GM18858 (cell line): ENCODE data around the gene CKAP5.
A peak's percentile ranks its signal among the peaks of the same experiment; 100 is the strongest.
"Not testable (repeated sequence)": the region's sequence is repeated elsewhere in the genome, so short reads cannot be mapped to it uniquely, and the experiment has no call there.

ENCODE experiments used
- ATAC-seq: cut with Tn5 transposase; IDR thresholded peaks from one replicate; pipeline ENCODE4 v1.9.1; 2021; ENCODE audit not compliant: unreplicated experiment

CKAP5 gene

GRCh38 chr11:46855863-46856262, 9.8 kb upstream of the CKAP5 start:
- ATAC-seq = no peak

GRCh38 chr11:46855167-46855566, 9.1 kb upstream of the CKAP5 start:
- ATAC-seq = no peak

DNA sequence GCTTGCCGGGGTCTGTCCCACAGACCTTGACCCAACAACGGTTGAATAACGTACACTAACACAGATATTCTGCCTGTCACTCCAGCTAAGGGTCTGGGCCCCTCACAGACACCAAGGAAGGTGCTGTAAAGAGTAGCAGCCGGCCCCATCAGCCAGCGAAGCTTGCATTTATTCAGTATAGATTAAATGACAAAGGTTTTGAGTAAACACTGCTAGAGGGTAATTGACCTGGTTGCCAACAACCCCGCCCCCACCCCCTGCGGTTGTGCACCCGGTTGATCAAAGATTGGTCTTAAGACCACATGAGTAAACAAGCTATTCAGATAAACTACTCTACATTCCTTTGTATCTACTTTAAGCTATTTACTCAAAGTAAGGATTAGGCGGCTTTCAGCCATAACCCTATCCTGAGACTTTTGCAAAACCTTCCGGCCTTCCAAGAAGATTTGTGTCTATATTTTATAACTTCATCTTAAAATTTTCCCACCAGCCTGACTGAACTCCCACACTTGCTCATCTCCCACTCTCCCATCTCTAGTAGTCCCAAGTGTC, 4.8 kb upstream of the CKAP5 start:
- ATAC-seq = no peak

DNA sequence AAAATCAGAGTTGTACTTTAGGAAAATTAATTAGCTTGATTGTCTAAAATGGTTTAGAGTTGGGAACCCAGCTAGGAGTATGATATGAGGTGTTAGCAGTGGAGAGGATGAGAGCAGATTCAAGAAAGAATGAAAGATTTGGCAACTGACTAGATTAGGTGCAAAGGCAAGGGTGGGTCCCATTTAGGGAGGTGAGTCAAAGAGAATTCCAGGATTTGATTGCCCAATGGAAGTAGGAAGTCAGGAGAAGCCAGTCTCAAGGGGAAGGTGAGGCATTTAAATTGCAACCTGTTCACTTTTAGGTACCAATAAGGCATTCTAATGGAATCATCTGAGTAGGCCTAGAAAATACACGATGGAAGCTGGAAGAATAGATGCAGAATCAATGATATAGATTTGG, 3.6 kb upstream of the CKAP5 start:
- ATAC-seq = no peak

DNA sequence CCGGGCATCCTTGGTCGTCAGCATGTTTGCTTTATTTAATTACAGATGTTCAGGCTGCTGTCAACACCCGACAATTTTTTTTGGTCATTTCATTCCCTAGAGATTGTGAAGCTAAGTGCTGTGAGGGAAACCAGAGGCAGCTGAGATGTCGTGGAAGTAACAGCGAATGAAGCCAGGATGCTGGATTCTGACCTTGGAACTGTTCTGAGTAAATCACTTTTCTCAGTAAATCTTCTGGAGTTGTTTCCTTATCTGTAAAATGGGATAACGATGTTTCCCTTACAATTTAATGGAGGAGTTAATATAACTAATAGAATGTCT, 390 bp upstream of the CKAP5 start:
- no peak for ATAC-seq

DNA sequence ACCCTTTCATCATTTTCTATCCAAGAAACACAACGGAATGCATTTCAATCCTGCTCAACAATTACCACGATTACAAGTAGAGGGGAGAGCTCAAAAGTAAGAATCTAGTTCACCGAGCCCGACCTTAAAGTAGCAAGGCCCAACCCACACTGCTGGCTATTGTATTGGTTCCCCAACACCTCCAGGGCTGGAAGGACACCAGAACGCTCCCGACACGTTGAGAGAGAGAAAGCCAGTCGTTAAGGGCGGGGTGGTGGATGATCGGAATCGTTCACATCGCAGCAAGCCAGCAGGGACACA, 690 bp downstream of the CKAP5 start:
- no peak for ATAC-seq

DNA sequence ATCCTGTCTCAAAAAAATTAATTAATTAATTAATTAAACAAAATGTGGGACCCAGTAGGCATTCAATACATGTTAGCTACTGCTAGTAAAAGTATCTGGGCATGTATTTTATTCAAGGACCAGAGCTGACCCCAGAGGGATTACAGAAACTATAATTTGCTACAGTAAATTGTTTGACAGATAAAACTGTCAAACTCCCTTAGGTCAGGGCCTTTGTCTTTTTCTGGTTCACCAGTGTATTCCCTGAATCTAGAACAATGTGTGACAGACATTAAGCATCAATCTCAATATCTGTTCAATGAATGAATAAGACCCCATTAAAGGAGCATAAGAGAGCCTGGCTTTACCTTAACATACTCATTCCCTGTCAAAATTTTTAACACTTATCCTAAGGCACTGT, 6.0 kb downstream of the CKAP5 start:
- ATAC-seq = no peak

DNA sequence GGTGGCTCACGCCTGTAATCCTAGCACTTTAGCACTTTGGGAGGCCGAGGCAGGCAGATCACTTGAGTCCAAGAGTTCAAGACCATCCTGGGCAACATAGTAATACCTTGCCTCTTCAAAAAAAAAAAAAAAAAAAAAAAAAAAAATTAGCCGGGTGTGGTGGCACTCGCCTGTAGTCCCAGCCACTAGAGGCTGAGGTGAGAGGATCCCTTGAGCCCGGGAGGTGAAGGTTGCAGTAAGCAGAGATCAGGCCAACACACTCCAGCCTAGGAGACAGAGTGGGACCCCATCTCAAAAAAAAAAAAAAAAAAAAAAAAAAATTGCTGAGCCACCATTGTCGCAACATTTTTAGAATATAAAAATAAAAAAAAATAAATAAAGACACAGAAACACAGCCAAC, 7.6 kb downstream of the CKAP5 start:
- ATAC-seq = no peak

DNA sequence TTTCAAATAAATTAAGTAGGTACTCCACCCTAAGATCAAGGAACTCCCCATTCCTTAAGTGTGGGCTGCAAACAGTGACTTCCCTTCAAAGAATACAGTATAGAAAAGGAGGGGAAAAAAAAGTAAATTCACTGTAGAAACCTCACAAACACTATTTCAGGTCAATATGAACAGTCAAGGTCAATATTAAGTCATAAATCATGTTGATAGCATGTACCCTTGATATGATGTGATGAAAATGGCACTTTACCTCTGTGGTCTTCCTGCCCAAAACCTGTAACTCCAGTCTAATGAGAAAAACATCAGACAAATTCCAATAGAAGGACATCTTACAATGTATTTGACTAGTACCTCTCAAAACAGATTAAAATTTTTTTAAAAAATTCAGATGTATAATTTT, 8.2 kb downstream of the CKAP5 start:
- ATAC-seq = no peak

DNA sequence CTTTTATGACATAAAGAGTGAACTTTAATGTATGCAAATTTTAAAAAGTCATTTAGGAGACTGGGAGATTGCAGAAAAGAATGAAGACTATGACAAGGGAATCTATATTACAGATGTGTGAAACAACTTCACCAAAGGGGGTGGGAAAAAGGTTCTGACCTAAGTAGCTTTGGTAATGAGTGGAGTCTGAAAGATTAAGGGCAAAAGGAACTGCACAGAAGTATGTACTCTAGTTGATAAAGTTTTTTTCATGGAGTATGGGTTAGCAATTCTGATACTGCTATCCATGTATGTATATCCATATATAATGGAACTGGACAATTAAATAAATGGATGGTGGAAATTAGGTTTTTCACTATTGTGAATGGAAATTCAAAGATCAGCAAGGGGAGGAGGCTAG, 9.2 kb downstream of the CKAP5 start:
- no peak for ATAC-seq

DNA sequence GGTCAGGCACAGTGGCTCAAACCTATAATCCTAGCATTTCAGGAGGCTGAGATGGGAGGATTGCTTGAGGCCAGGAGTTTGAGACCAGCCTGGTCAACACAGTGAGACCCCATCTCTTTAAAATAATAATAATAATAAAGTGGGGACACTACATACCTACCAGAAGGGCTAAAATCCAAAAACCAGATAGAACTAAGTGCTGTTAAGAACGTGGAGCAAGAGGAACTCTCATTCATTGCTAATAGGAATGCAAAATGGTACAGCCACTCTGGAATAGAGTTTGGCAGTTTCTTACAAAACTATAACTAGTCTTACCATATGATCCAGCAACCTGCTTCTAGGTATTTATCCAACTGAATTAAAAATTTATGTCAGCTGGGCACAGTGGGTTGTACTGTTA, 9.6 kb downstream of the CKAP5 start:
- ATAC-seq = no peak

- ATAC-seq = no peak
These were observed 10.2 kb downstream of the CKAP5 start for GRCh38 chr11:46835897-46836296.

GRCh38 chr11:46834821-46835220, 11.3 kb downstream of the CKAP5 start:
- no peak for ATAC-seq

DNA sequence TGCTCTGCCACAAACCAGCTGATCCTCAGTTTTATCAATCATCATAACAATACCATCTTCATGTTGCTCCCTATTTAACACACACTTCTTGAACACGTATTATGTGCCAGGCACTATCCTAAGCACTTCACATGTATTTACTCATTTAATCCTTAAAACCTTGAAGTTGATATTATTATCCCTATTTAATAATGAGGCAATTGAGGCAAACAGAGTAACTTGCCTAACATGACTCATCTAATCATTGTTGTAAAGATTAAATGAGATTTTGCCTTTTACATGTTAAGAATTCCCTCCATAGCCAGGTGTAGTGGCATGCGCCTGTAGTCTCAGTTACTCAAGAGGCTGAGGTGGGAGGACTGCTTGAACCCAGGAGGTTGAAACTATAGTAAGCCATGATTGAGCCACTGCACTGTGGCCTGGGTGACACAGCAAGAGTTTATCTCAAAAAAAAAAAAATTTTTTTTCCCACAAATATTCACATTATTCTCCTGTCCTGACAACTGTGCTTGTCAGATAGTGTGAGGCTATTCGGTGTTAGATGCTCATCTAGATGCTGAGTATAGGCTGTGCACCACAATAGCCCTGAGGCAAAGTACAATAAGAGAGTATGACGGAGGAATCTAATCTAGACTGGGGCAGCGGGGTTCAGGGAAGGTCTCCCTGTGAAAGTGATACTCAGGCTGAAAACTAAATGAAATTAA, 13.4 kb downstream of the CKAP5 start:
- ATAC-seq = no peak

DNA sequence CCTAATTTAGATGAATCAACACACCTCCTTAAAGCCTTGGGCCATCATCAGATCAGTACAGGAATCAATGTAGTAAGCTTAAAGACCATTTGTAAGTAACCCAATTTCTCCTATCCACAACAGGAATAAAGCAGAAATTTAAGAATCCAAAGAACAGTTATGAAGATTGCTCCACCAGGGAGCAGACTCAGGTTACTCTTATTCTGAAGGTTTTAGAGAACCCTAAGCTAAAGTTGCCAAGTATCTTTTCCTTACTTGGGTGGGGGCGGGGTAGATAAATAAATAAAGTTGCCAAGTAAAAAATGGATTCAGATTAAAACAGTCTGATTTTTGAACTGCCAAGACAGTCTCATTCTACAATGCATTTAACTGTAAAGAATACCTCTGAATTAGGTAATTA, 18.1 kb downstream of the CKAP5 start:
- ATAC-seq = no peak

DNA sequence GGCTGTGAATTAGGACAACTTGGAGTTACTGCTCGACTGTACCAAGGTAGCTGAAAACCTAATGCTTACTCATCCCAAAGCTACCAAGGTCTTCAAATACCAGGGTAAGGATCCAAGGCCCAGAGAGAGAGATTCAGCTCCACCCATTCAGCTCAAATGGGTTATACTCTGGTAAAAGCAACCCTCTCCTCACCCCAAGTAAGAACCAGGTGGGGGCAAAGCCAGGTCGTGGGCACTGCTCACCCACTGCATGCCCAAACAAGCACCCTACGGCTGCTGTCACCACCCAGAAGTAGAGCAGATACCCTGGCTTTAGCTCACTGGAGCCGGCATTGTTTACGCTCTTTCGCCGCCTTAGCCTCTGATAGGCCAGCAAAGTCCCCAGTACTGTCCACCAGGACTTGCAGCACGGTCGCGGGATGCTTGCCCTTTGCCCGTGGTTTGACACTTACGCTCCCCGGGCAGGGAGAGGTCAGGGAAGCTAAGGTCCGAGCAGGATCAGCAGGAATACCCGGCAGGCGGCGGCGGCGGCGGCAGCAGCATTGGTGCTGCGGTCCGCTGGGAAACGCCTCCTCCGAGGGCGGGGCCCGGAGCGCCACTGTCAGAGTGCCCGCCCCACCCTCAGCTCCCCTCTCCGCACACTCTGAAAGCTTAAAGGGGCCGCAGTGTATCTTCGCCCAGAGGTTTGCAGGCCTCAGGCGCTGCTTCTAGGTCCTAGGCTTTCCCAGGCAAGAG, 19.6 kb downstream of the CKAP5 start:
- ATAC-seq = peak; percentile 85

DNA sequence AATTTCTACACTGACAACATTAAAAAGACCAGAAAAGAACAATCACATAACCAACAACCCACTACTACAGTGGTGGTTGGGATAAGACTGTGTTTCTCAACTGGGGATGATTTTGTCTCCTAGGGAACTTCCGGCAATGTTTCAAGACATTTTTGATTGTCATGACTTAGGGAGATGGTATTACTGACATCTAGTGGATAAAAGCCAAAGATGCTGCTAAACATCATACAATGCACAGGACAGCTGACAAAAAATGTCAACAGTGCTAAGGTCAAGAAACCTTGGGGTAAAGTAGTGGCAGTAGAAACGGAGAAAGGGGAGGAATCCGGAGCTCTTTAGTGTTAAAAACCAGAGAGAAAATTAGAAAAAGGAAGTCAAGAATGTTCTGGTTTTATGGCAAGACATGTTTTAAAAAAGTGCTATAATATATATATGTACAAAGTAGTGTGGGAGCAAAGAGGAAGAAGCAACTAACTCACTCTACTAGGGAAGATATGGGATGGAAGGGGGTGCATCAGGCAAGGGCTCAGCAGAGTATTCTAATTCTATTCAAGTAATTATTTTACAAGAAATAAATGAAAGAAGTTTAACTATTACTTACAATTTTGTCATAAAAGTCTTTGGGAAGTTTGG, 37.2 kb downstream of the CKAP5 start:
- no peak for ATAC-seq

- ATAC-seq = no peak
These were observed 44.2 kb downstream of the CKAP5 start for GRCh38 chr11:46801694-46802470.

- no peak for ATAC-seq
These were observed 45.9 kb downstream of the CKAP5 start for GRCh38 chr11:46800177-46800576.

GRCh38 chr11:46799725-46800124, 46.4 kb downstream of the CKAP5 start:
- ATAC-seq = not testable (repeated sequence)

GRCh38 chr11:46778416-46778815, 67.7 kb downstream of the CKAP5 start:
- ATAC-seq = no peak

GRCh38 chr11:46776878-46777277, 69.2 kb downstream of the CKAP5 start:
- no peak for ATAC-seq
